GM23338 (cell line): ENCODE measurements around the gene OVAAL. TPM values are rescaled to one million over a fixed set of nuclear protein-coding genes. Genes with fewer than 3 reads are reported as not detected.

ENCODE experiments used
- ATAC-seq: fragments of 200-7000 bp; cut with Tn5 transposase; 3 replicates; pipeline ENCODE4 v1.9.1; 2020
- DNase-seq: peaks from one replicate; pipeline ENCODE4 v3.0.0-alpha.2; 2015; ENCODE audit warnings: low spot score
- H2AFZ ChIP-seq: fragments of 200-600 bp; sonication (generic); 2 replicates; pipeline ENCODE4 v1.8.0; 2016; ENCODE audit warnings: antibody characterized with exemption, mild to moderate bottlenecking, moderate library complexity
- H3F3A ChIP-seq: fragments of 200-600 bp; sonication (generic); replicated peaks from 2 replicates; pipeline ENCODE4 v1.8.0; 2017; ENCODE audit warnings: antibody characterized with exemption, mixed run types, low read depth
- H3K27ac ChIP-seq: fragments of 200-600 bp; sonication (generic); 2 replicates; pipeline ENCODE4 v1.6.1; 2016; ENCODE audit warnings: low read depth
- H3K27me3 ChIP-seq: fragments of 200-600 bp; sonication (generic); 2 replicates; pipeline ENCODE4 v1.8.0; 2016; ENCODE audit warnings: mild to moderate bottlenecking, mixed run types, moderate library complexity; ENCODE audit not compliant: insufficient read depth
- H3K36me3 ChIP-seq: fragments of 200-600 bp; sonication (generic); 2 replicates; pipeline ENCODE4 v1.8.0; 2016; ENCODE audit warnings: mild to moderate bottlenecking; ENCODE audit not compliant: insufficient read depth
- H3K4me1 ChIP-seq: fragments of 200-600 bp; sonication (generic); 2 replicates; pipeline ENCODE4 v1.8.0; 2016; ENCODE audit warnings: mild to moderate bottlenecking, moderate library complexity; ENCODE audit not compliant: insufficient read depth
- H3K4me2 ChIP-seq: fragments of 200-600 bp; sonication (generic); 2 replicates; pipeline ENCODE4 v1.7.1; 2017; ENCODE audit warnings: mixed run types
- H3K4me3 ChIP-seq: fragments of 200-600 bp; sonication (generic); 2 replicates; pipeline ENCODE4 v1.6.1; 2016; ENCODE audit warnings: mixed run types
- H3K79me2 ChIP-seq: fragments of 200-600 bp; sonication (generic); replicated peaks from 2 replicates; pipeline ENCODE4 v1.8.0; 2017; ENCODE audit warnings: mild to moderate bottlenecking; ENCODE audit not compliant: insufficient read depth
- H3K9me2 ChIP-seq: fragments of 200-600 bp; sonication (generic); 2 replicates; pipeline ENCODE4 v1.8.0; 2017; ENCODE audit not compliant: insufficient read depth
- H4K20me1 ChIP-seq: fragments of 200-600 bp; sonication (generic); replicated peaks from 2 replicates; pipeline ENCODE4 v1.8.0; 2017; ENCODE audit warnings: mild to moderate bottlenecking; ENCODE audit not compliant: insufficient read depth
- H3K27ac Mint-ChIP-seq: 2 replicates; pipeline ENCODE4 v1.8.0; 2020; ENCODE audit warnings: inconsistent platforms, mild to moderate bottlenecking, moderate library complexity, mixed read lengths
- H3K27me3 Mint-ChIP-seq: 3 replicates; pipeline ENCODE4 v1.8.0; 2022; ENCODE audit warnings: low read depth, mild to moderate bottlenecking, moderate library complexity, mixed read lengths, inconsistent platforms; ENCODE audit not compliant: insufficient read depth, poor library complexity
- H3K36me3 Mint-ChIP-seq: 3 replicates; pipeline ENCODE4 v1.8.0; 2021; ENCODE audit warnings: low read depth, mild to moderate bottlenecking, inconsistent platforms, moderate library complexity, mixed read lengths
- H3K4me1 Mint-ChIP-seq: 3 replicates; pipeline ENCODE4 v1.8.0; 2020; ENCODE audit warnings: mild to moderate bottlenecking, inconsistent platforms, mixed read lengths
- H3K4me3 Mint-ChIP-seq: 3 replicates; pipeline ENCODE4 v1.8.0; 2021; ENCODE audit warnings: moderate library complexity, mild to moderate bottlenecking, inconsistent platforms, mixed read lengths
- H3K9me3 Mint-ChIP-seq: 3 replicates; pipeline ENCODE4 v1.8.0; 2020; ENCODE audit warnings: moderate library complexity, mild to moderate bottlenecking, inconsistent platforms, mixed read lengths
- CREB1 ChIP-seq: fragments of 250-450 bp; sonication (Bioruptor Pico); IDR thresholded peaks from 2 replicates; pipeline ENCODE4 v1.5.0; 2020; ENCODE audit warnings: low read depth, mild to moderate bottlenecking, moderate library complexity
- EZH2 ChIP-seq: fragments of 200-600 bp; sonication (generic); IDR thresholded peaks from one replicate; pipeline ENCODE4 v1.8.0; 2017; ENCODE audit warnings: antibody characterized with exemption, mild to moderate bottlenecking, low read depth; ENCODE audit not compliant: unreplicated experiment
- EZH2phosphoT487 ChIP-seq: fragments of 200-600 bp; sonication (generic); IDR thresholded peaks from one replicate; pipeline ENCODE4 v1.8.1; 2018; ENCODE audit warnings: antibody characterized with exemption; ENCODE audit not compliant: unreplicated experiment
- JUNB ChIP-seq: IDR thresholded peaks from one replicate; pipeline ENCODE4 v1.6.1; 2016; ENCODE audit warnings: antibody characterized with exemption; ENCODE audit not compliant: unreplicated experiment
- NANOG ChIP-seq: IDR thresholded peaks from 2 replicates; pipeline ENCODE4 v1.6.1; 2016; ENCODE audit warnings: antibody characterized with exemption, borderline replicate concordance
- POLR2AphosphoS5 ChIP-seq: IDR thresholded peaks from 2 replicates; pipeline ENCODE4 v1.6.1; 2016; ENCODE audit warnings: antibody characterized with exemption, low read depth
- STAT1 ChIP-seq: IDR thresholded peaks from one replicate; pipeline ENCODE4 v1.6.1; 2016; ENCODE audit warnings: antibody characterized with exemption; ENCODE audit not compliant: unreplicated experiment
- ZNF114 ChIP-seq: fragments of 250-450 bp; sonication (Bioruptor Pico); IDR thresholded peaks from 2 replicates; pipeline ENCODE4 v1.5.0; 2020; ENCODE audit warnings: mild to moderate bottlenecking, moderate library complexity
- ZNF331 ChIP-seq: fragments of 250-450 bp; sonication (Bioruptor Pico); IDR thresholded peaks from 2 replicates; pipeline ENCODE4 v1.5.0; 2020; ENCODE audit warnings: low read depth, mild to moderate bottlenecking, moderate library complexity
- polyA plus RNA-seq: library from polyadenylated mRNA; unstranded; fragments of >200 nt; fragmentation: Nextera tagmentation; extraction: Ambion mirVana; gene quantifications from 2 replicates; pipeline ENCODE4 v1.2.1, GENCODE V29; 2016
- total RNA-seq: library from RNA; depleted of rRNA; stranded (reverse); fragments of >200 nt; shearing (Covaris generic); gene quantifications from 2 replicates; pipeline ENCODE4 v1.2.3, GENCODE V29; 2014
- TF ChIP-seq, protein P1 (sequence below): IDR thresholded peaks from 2 replicates; pipeline ENCODE4 v1.6.1; 2016; ENCODE audit warnings: antibody characterized with exemption
- TF ChIP-seq, protein P2 (sequence below): IDR thresholded peaks from one replicate; pipeline ENCODE4 v1.6.1; 2018; ENCODE audit warnings: antibody characterized with exemption; ENCODE audit not compliant: unreplicated experiment

OVAAL gene
- total and polyA plus RNA-seq, 2 experiments from 2014 or later, result not detected

DNA sequence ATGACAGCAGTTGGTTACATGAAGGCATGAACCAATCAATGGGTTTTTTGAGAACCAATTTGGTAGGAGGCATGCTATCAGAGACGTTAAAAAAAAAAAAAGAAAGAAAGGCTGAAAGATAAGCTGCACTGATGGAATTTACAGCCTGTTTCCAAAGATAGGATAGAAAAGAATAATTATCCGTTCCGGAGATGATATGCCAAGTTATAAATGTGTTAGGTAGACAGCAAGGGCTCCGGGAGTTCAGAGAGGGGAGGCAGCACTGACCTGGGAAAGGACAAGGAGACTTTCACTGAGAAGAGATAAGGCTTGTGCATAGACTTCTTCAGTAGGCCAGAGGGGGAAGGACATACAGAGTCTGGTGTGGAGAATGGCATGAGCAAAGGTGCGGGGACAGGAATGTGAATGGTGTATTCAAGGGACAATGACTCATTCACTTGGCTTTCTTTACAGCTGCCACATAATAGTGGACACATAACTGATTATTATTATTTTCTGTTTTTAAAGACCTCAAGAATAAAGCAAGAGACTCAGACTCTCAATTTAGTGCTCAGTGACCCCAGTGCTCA lies 31.6 kb upstream of the OVAAL start:
- no peaks in the 10 kb centered on the region for H3K9me3 Mint-ChIP-seq
- no peak for DNase-seq

DNA sequence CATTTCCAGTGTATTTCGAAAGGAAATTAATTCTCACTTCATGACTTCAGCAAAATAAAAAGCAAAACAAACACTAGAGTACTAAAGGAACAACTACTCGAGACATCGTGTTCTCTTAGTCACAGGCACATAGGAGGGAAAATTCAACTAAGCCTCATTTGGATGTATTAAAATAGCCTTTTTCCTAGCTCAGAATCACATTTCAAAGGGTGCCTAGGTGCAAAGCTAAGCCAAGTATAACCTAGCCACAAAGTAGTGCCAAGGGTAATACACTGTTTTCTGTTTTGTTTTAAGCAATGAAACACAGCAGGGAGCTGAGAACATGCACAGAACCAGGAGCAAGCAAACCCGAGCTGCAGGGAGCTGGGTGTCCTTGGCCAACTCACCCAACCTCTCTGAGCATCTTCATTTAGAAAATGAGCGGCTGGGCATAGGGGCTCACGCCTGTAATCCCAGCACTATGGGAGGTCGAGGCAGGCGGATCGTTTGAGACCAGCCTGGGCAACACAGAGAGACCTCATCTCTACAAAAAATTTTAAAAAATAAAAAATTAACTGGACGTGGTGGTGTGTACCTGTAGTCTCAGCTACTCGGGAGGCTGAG lies 29.8 kb upstream of the OVAAL start:
- H3F3A ChIP-seq, result no peaks in the 10 kb centered on the region
- TF ChIP-seq JUNB (no peak), POLR2AphosphoS5 (no peak)
- Mint-ChIP-seq H3K36me3 (no peaks in the 10 kb centered on the region; the same call in 2 of the 3 replicates), H3K9me3 (no peaks in the 10 kb centered on the region), H3K27ac (no peak overlapping the region), H3K4me3 (no peak overlapping the region), H3K4me1 (peaks cover 14% of the 10 kb centered on the region), H3K27me3 (peaks cover 3% of the 10 kb centered on the region)
- H4K20me1 ChIP-seq, result no peaks in the 10 kb centered on the region
- H3K27ac ChIP-seq, result no peak overlapping the region
- no peaks in the 10 kb centered on the region for H3K79me2 ChIP-seq
- H3K4me2 ChIP-seq, result no peak overlapping the region
- H3K4me1 ChIP-seq, result 0 out of 2 replicates have a peak, but pooled peaks cover 5% of the 10 kb centered on the region
- no peaks in the 10 kb centered on the region for H3K36me3 ChIP-seq
- ATAC-seq (no peak), DNase-seq (no peak)
- no peaks in the 10 kb centered on the region for H3K9me2 ChIP-seq
- no peaks in the 10 kb centered on the region for H3K27me3 ChIP-seq
- no peak overlapping the region for H3K4me3 ChIP-seq
- H2AFZ ChIP-seq, result no peak overlapping the region

More for the DNA sequence above, 31.6 kb upstream of the OVAAL start:
- Mint-ChIP-seq H3K27ac (no peak overlapping the region), H3K36me3 (no peaks in the 10 kb centered on the region; the same call in 2 of the 3 replicates), H3K4me1 (peaks cover 22% of the 10 kb centered on the region), H3K27me3 (peaks cover 3% of the 10 kb centered on the region), H3K4me3 (no peak overlapping the region)
- no peaks in the 10 kb centered on the region for H3K27me3 ChIP-seq
- no peaks in the 10 kb centered on the region for H4K20me1 ChIP-seq
- H3K9me2 ChIP-seq, result peaks cover 9% of the 10 kb centered on the region; the same call in 1 of the 2 replicates
- no peaks in the 10 kb centered on the region for H3K79me2 ChIP-seq
- H3F3A ChIP-seq, result no peaks in the 10 kb centered on the region
- no peak overlapping the region for H3K4me2 ChIP-seq
- TF ChIP-seq, protein P1, sequence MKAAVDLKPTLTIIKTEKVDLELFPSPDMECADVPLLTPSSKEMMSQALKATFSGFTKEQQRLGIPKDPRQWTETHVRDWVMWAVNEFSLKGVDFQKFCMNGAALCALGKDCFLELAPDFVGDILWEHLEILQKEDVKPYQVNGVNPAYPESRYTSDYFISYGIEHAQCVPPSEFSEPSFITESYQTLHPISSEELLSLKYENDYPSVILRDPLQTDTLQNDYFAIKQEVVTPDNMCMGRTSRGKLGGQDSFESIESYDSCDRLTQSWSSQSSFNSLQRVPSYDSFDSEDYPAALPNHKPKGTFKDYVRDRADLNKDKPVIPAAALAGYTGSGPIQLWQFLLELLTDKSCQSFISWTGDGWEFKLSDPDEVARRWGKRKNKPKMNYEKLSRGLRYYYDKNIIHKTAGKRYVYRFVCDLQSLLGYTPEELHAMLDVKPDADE, result no peak
- H3K4me1 ChIP-seq, result peaks cover 13% of the 10 kb centered on the region; the same call in 1 of the 2 replicates
- no peak overlapping the region for H3K27ac ChIP-seq
- no peak for ATAC-seq
- H2AFZ ChIP-seq, result no peak overlapping the region
- no peak overlapping the region for H3K4me3 ChIP-seq
- H3K36me3 ChIP-seq, result no peaks in the 10 kb centered on the region

DNA sequence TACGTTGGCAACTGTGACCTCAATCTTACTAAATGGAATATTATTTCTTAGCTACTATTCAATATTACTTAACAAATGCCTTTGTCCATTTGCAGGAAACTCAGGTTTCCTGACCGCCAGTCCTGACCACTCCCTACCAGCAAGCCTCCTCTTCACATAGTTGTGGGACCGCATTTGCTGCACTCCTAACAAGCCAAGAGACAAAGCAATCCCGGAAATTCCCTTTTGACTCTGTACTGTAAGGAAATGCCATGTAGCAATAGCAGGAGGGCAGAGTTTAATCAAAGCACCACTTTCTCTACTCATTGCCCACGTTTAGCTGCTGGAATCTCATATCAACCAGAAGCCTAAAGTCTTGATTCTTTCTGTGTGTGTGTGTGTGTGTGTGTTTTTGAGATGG lies 28.3 kb upstream of the OVAAL start:
- H3K4me1 Mint-ChIP-seq, result peaks cover 13% of the 10 kb centered on the region
- H3K36me3 Mint-ChIP-seq, result no peaks in the 10 kb centered on the region
- Histone ChIP-seq H3K9me2 (no peaks in the 10 kb centered on the region), H3K36me3 (no peaks in the 10 kb centered on the region), H3K27me3 (no peaks in the 10 kb centered on the region), H3K4me2 (no peak overlapping the region), H4K20me1 (no peaks in the 10 kb centered on the region), H3F3A (no peaks in the 10 kb centered on the region), H3K27ac (peak overlapping the region; percentile 11; the same call in 1 of the 2 replicates), H2AFZ (peak overlapping the region; percentile 66; the same call in 1 of the 2 replicates), H3K79me2 (no peaks in the 10 kb centered on the region), H3K4me3 (no peak overlapping the region), H3K4me1 (0 out of 2 replicates have a peak, but pooled peaks cover 5% of the 10 kb centered on the region)
- H3K27ac Mint-ChIP-seq, result 0 out of 2 replicates have a peak overlapping the region, but pooled peaks have one; percentile 37
- no peaks in the 10 kb centered on the region for H3K9me3 Mint-ChIP-seq
- ATAC-seq, result peak; percentile 73
- peak; percentile 65 for DNase-seq
- H3K4me3 Mint-ChIP-seq, result no peak overlapping the region
- peaks cover 3% of the 10 kb centered on the region for H3K27me3 Mint-ChIP-seq
- TF ChIP-seq, protein P1, result no peak
- no peak for TF ChIP-seq POLR2AphosphoS5
- no peak for TF ChIP-seq ZNF114 (CRISPR knock-in tag)
- TF ChIP-seq EZH2phosphoT487, result no peak
- TF ChIP-seq JUNB, result no peak
- TF ChIP-seq CREB1 (CRISPR knock-in tag), result no peak
- no peak for TF ChIP-seq EZH2
- TF ChIP-seq NANOG, result no peak
- TF ChIP-seq, protein P2, sequence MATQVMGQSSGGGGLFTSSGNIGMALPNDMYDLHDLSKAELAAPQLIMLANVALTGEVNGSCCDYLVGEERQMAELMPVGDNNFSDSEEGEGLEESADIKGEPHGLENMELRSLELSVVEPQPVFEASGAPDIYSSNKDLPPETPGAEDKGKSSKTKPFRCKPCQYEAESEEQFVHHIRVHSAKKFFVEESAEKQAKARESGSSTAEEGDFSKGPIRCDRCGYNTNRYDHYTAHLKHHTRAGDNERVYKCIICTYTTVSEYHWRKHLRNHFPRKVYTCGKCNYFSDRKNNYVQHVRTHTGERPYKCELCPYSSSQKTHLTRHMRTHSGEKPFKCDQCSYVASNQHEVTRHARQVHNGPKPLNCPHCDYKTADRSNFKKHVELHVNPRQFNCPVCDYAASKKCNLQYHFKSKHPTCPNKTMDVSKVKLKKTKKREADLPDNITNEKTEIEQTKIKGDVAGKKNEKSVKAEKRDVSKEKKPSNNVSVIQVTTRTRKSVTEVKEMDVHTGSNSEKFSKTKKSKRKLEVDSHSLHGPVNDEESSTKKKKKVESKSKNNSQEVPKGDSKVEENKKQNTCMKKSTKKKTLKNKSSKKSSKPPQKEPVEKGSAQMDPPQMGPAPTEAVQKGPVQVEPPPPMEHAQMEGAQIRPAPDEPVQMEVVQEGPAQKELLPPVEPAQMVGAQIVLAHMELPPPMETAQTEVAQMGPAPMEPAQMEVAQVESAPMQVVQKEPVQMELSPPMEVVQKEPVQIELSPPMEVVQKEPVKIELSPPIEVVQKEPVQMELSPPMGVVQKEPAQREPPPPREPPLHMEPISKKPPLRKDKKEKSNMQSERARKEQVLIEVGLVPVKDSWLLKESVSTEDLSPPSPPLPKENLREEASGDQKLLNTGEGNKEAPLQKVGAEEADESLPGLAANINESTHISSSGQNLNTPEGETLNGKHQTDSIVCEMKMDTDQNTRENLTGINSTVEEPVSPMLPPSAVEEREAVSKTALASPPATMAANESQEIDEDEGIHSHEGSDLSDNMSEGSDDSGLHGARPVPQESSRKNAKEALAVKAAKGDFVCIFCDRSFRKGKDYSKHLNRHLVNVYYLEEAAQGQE, result no peak
- TF ChIP-seq STAT1, result no peak
- TF ChIP-seq ZNF331, result no peak
